ENCODE results near the gene LPAR3.

- TF ChIP-seq, protein P1, sequence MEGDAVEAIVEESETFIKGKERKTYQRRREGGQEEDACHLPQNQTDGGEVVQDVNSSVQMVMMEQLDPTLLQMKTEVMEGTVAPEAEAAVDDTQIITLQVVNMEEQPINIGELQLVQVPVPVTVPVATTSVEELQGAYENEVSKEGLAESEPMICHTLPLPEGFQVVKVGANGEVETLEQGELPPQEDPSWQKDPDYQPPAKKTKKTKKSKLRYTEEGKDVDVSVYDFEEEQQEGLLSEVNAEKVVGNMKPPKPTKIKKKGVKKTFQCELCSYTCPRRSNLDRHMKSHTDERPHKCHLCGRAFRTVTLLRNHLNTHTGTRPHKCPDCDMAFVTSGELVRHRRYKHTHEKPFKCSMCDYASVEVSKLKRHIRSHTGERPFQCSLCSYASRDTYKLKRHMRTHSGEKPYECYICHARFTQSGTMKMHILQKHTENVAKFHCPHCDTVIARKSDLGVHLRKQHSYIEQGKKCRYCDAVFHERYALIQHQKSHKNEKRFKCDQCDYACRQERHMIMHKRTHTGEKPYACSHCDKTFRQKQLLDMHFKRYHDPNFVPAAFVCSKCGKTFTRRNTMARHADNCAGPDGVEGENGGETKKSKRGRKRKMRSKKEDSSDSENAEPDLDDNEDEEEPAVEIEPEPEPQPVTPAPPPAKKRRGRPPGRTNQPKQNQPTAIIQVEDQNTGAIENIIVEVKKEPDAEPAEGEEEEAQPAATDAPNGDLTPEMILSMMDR (IDR thresholded peaks at IDR 0.05): no peak
- no peak for TF ChIP-seq EP300 (IDR thresholded peaks at IDR 0.05; ENCODE audit: low read depth)
- TF ChIP-seq POLR2A (IDR thresholded peaks at IDR 0.05): no peak
- no peak for TF ChIP-seq POLR2AphosphoS5 (IDR thresholded peaks at IDR 0.05)
Measured at GRCh38 chr1:84846387-84846786, 46.6 kb downstream of the LPAR3 start.

All from transverse colon (tissue), 4 donors.